Pancreas (tissue), 10 donors: ENCODE measurements around the gene CLDN22. TPM values are rescaled to one million over a fixed set of nuclear protein-coding genes. Genes with fewer than 3 reads are reported as not detected.

Experiments
- ATAC-seq, 4 donors: fragments of 200-7000 bp; cut with Tn5 transposase; one replicate each; pipeline versions ENCODE4 v1.8.0 to v1.9.1; 2020; ENCODE audit warnings: mild to moderate bottlenecking in 4 of 4, moderate library complexity in 4 of 4
- DNase-seq, 6 donors: peaks; one replicate each; pipeline ENCODE4 v3.0.0-alpha.2; 2020
- FAIRE-seq: peaks from 2 replicates; lab custom pipeline; 2012; peaks lifted over from hg19 to GRCh38; lab: Jason Lieb, UNC
- H3K27ac ChIP-seq, 4 donors: fragments of 200-600 bp; sonication (generic); 1 replicate in 3 of 4; 2 replicates in 1 of 4; pipeline versions ENCODE4 v1.5.0 to v1.8.0; 2020
- H3K27me3 ChIP-seq, 4 donors: fragments of 200-600 bp; one replicate each; pipeline ENCODE4 v1.8.0; 2021
- H3K36me3 ChIP-seq, 3 donors: fragments of 200-600 bp; sonication (generic) in 1 of 3; one replicate each; pipeline versions ENCODE4 v1.5.0 to v1.8.0; 2020 to 2021
- H3K4me1 ChIP-seq, 3 donors: fragments of 200-600 bp; one replicate each; pipeline ENCODE4 v1.8.0; 2021
- H3K4me3 ChIP-seq, 4 donors: fragments of 200-600 bp; sonication (generic) in 2 of 4; one replicate each; pipeline versions ENCODE4 v1.5.0 to v1.8.0; 2020 to 2021
- H3K9me3 ChIP-seq, 4 donors: fragments of 200-600 bp; one replicate each; pipeline ENCODE4 v1.8.0; 2021
- WGBS, 2 donors: extraction: QIAGEN DNeasy Blood & Tissue Kit; methylation state at CpG; one replicate each; pipeline ENCODE4 v1.1.7; 2013; 5-methylcytosine and 5-hydroxymethylcytosine counted together
- intact Hi-C, 3 donors: fragments of 100-400 bp; cut with DNase I; formaldehyde crosslinking; loops; one replicate each; pipeline versions ENCODE4 v1.11.1 to v1.14.2; 2022
- polyA plus RNA-seq, 2 donors: library from polyadenylated mRNA; stranded (reverse); fragments of 200-250 nt; gene quantifications; one replicate each; pipeline ENCODE4 v1.2.3, GENCODE V29; 2013
- total RNA-seq, 6 donors: library from RNA; stranded (reverse); fragmentation: NEBNext Ultra II Directional in 4 of 6; extraction: Animal tissue kit (Norgen Biotek cat#: 25700) in 4 of 6; gene quantifications; one replicate each; pipeline versions ENCODE4 v1.2.1 to v1.2.4, GENCODE V29; 2021 to 2023
- TF ChIP-seq, protein P1 (sequence below), 4 donors: fragments of 200-600 bp; sonication (generic) in 3 of 4; IDR thresholded peaks; one replicate each; pipeline versions ENCODE4 v1.5.0 to v1.8.0; 2021; ENCODE audit warnings: antibody characterized with exemption in 4 of 4
- donor health status: healthy with polysubstance abuse.
- donor health status: DM: no; HTN: no; CAD: no; lungs with moderate emphysema.
- donor health status: DM: no; HTN: no; CAD: no.
- donor health status: control.
- donor health status: control.
- donor health status: Bipolar disorder and iron deficiency.
- donor health status: DM: yes; HTN: yes; CAD: no.
- donor health status: DM: no; HTN: no; CAD: no.
- donor health status: DM: no; HTN: no; CAD: no.
- donor health status: DM: yes; HTN: yes; CAD: no.

CLDN22 gene
- total and polyA plus RNA-seq, 8 donors = 0.02 TPM; not detected in 7

DNA sequence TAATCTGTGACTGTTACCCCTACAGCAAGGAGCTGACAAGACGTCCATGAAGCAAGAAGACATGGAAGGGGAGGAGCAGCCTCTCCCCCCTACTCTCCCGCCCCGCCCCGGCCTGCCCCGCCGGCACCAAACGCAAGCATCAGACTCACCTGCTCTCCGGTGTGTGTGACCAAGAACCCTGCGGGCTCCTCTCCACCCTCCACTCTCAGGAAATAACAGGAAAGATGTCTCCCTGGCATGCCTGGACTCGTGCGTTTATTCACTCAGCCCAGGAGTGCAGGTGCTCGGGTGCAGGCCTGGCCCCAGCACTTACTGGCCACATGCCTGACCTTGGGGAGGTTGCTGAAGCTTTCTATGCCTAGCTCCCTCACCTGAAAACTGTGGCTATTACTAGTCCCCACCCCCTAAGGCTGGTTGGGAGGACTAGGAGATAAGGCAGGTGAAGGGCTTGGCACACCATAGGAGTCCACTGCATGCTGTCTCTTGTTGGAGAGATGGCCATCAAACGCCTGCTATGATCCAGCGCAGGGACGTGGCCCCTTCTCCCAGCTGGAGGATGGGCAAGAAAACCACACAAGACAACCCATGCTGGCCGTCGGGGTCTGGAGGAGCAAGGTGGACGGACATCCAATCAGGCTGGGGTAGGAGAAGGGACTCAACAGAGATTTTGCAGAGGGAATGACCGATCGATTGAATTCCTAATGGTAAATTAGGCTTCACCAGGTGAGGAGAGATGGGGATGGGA is 37.0 kb upstream of the CLDN22 start:
- Histone ChIP-seq H3K36me3 (no peaks in the 10 kb centered on the region), H3K9me3 (no peaks in the 10 kb centered on the region), H3K4me1 (peaks cover 0 to 8% (median 7%) of the 10 kb centered on the region in 3 donors), H3K4me3 (no peak overlapping the region), H3K27me3 (no peaks in the 10 kb centered on the region), H3K27ac (no peak overlapping the region)
- WGBS, 2 donors = 78 to 86% methylated on average over 19 to 20 of the region's 20 CpGs
- DNase-seq (no peak), FAIRE-seq (no peak), ATAC-seq (no peak)
- intact Hi-C loops = no loop called here
- TF ChIP-seq, protein P1, sequence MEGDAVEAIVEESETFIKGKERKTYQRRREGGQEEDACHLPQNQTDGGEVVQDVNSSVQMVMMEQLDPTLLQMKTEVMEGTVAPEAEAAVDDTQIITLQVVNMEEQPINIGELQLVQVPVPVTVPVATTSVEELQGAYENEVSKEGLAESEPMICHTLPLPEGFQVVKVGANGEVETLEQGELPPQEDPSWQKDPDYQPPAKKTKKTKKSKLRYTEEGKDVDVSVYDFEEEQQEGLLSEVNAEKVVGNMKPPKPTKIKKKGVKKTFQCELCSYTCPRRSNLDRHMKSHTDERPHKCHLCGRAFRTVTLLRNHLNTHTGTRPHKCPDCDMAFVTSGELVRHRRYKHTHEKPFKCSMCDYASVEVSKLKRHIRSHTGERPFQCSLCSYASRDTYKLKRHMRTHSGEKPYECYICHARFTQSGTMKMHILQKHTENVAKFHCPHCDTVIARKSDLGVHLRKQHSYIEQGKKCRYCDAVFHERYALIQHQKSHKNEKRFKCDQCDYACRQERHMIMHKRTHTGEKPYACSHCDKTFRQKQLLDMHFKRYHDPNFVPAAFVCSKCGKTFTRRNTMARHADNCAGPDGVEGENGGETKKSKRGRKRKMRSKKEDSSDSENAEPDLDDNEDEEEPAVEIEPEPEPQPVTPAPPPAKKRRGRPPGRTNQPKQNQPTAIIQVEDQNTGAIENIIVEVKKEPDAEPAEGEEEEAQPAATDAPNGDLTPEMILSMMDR (IDR thresholded peaks at IDR 0.05) = no peak

DNA sequence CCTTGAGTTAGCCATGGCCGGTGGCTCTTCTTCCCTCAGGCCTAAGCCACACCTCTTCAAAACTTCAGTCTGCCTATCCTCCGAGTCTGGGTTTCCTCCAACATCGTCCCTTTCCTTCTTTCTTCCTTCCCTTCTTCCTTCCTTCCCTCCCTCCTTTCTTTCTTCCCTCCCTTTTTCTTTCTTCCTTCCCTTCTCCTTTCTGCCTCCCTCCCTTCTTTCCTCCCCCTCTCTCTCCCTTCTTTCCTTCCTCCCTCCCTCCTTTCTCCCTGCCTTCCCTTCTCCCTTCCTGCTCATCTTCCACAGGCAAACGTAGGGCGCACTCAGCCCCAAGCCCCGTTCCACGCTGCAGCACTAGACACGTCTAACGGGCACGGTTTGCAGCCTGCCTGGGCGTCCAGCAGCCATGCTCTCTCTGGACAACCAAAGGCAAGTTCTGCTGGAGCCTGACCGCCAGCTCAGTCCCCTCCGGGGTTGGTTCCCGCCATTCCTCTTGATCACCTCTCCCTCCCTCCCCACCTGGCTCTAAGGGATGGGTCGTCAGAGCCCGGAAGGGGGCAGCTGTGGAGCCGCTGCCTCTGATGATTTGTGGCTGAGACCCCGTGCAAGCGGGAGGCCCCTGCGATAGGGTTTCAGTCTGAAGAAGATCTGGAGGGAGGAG is 36.2 kb upstream of the CLDN22 start:
- 83 to 89% methylated on average over 20 of the region's 20 CpGs for WGBS, 2 donors
- DNase-seq (no peak), ATAC-seq (no peak), FAIRE-seq (no peak)
- Histone ChIP-seq H3K4me1 (peaks cover 0 to 8% (median 7%) of the 10 kb centered on the region in 3 donors), H3K4me3 (no peak overlapping the region), H3K36me3 (no peaks in the 10 kb centered on the region), H3K27ac (no peak overlapping the region), H3K27me3 (no peaks in the 10 kb centered on the region), H3K9me3 (no peaks in the 10 kb centered on the region)
- TF ChIP-seq, protein P1 (IDR thresholded peaks at IDR 0.05) = no peak
- intact Hi-C loops = no loop called here

DNA sequence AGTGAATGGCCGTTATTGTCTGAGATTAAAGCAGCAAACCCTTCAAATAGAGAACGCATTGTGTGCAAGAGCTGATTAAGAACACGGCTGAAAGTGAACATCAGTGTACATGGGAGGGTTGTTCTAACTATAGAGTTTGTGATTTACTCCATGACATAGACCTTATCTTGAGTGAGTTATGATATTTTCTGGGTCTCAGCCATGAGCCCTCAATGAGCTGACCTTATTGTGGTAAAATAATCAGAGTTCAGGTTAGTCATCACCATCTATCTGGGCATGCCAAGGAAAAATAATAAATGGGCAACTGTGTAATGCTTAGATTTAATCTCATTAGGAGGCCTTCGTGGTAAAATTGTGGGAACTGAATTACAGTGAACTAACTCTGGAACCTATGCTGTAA is 35.3 kb upstream of the CLDN22 start:
- no peaks in the 10 kb centered on the region for H3K36me3 ChIP-seq
- no peak for FAIRE-seq
- H3K27me3 ChIP-seq = no peaks in the 10 kb centered on the region
- H3K27ac ChIP-seq = no peak overlapping the region
- no peaks in the 10 kb centered on the region for H3K9me3 ChIP-seq
- intact Hi-C loops = no loop called here
- peaks cover 0 to 8% (median 7%) of the 10 kb centered on the region in 3 donors for H3K4me1 ChIP-seq
- TF ChIP-seq, protein P1 (IDR thresholded peaks at IDR 0.05) = no peak
- no peak for DNase-seq
- peak; percentile 38 to 86 (median 76) for ATAC-seq
- no peak overlapping the region for H3K4me3 ChIP-seq
- 56 to 58% methylated on average over 4 of the region's 4 CpGs for WGBS, 2 donors

DNA sequence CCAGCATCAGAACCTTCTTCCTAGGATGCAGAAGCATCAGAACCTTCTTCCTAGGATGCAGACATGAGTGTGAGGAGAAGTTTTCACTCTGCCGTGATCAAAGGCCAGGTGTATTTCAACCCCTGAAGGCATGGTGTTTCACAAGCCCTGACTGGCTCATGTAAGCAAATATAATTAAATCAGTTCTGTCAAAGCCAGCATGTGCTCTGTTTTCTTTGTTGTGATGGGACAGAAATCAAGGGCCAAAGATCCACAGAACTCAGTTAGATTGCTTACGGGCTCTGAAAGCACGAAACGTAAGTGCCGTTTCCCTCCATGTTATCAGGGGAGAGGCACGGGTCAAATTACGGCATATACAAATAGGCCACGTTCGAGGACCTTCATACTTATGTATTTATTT is 34.1 kb upstream of the CLDN22 start:
- intact Hi-C loops = no loop called here
- WGBS, 2 donors = 39 to 41% methylated on average over 9 of the region's 9 CpGs
- no peaks in the 10 kb centered on the region for H3K27me3 ChIP-seq
- H3K4me3 ChIP-seq = no peak overlapping the region
- H3K4me1 ChIP-seq = peaks cover 0 to 8% (median 7%) of the 10 kb centered on the region in 3 donors
- DNase-seq = no peak
- TF ChIP-seq, protein P1 (IDR thresholded peaks at IDR 0.05) = no peak
- no peaks in the 10 kb centered on the region for H3K9me3 ChIP-seq
- peak in 3 of 4 donors; percentile 20 to 44 (median 24) for ATAC-seq
- H3K27ac ChIP-seq = no peak overlapping the region
- FAIRE-seq = no peak
- no peaks in the 10 kb centered on the region for H3K36me3 ChIP-seq

DNA sequence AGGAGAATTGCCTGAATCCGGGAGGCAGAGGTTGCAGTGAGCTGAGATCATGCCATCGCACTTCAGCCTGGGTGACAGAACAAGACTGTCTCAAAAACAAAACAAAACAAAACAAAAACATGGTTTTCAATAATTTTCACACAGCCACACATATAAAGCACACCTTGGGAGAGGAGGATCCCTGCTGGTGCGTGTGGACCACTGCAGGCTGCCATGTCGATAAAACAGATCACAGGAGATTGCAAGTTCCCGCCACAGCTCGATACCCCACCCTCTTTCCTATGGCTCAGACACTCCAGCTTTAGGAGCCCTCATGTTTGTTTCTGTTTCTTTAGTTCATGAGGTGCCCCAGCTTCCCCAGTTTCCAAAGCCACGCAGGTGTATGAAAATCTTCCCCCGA is 33.5 kb upstream of the CLDN22 start:
- FAIRE-seq = no peak

More for the DNA sequence above, 33.5 kb upstream of the CLDN22 start:
- TF ChIP-seq, protein P1 (IDR thresholded peaks at IDR 0.05) = no peak
- WGBS, 2 donors = 86 to 93% methylated on average over 8 of the region's 8 CpGs
- Histone ChIP-seq H3K27me3 (no peaks in the 10 kb centered on the region), H3K4me1 (peaks cover 0 to 8% (median 7%) of the 10 kb centered on the region in 3 donors), H3K27ac (no peak overlapping the region), H3K36me3 (no peaks in the 10 kb centered on the region), H3K4me3 (no peak overlapping the region), H3K9me3 (no peaks in the 10 kb centered on the region)
- DNase-seq (no peak), ATAC-seq (no peak)
- intact Hi-C loops = no loop called here
